Lower leg skin (tissue), 4 donors: Measurements from ENCODE around the gene TNS3. TPM values are rescaled to one million over a fixed set of nuclear protein-coding genes. Genes with fewer than 3 reads are reported as not detected.

Experiments used
- DNase-seq, 2 donors: peaks; one replicate each; pipeline ENCODE4 v3.0.0-alpha.2; 2019; ENCODE audit warnings: low spot score in 2 of 2
- H3K4me3 ChIP-seq: fragments of 200-600 bp; sonication (generic); 2 replicates; pipeline ENCODE4 v1.5.1; 2017; ENCODE audit warnings: mild to moderate bottlenecking, low read depth; ENCODE audit not compliant: poor library complexity, severe bottlenecking
- POLR2A ChIP-seq, 2 donors: fragments of 450-650 bp; IDR thresholded peaks; one replicate each; pipeline ENCODE4 v1.6.1; 2016 to 2017; ENCODE audit warnings: antibody characterized with exemption in 2 of 2, mild to moderate bottlenecking in 1 of 2, moderate library complexity in 1 of 2
- WGBS, 2 donors: methylation state at CpG; one replicate each; pipeline ENCODE4 v1.1.5; 2018; 5-methylcytosine and 5-hydroxymethylcytosine counted together
- intact Hi-C: fragments of 100-400 bp; cut with DNase I; formaldehyde crosslinking; loops from one replicate; pipeline ENCODE4 v1.15.0; 2023; ENCODE audit warnings: low total_unique reads
- total RNA-seq, 4 donors: library from RNA; depleted of rRNA; stranded (reverse); fragments of >200 nt; gene quantifications; one replicate each; pipeline ENCODE4 v1.1.0, GENCODE V29; 2016
- TF ChIP-seq, protein P1 (sequence below), 3 donors: fragments of 450-650 bp; IDR thresholded peaks; one replicate each; pipeline ENCODE4 v1.5.1; 2016; ENCODE audit warnings: antibody characterized with exemption in 3 of 3, mild to moderate bottlenecking in 3 of 3, moderate library complexity in 2 of 3

TNS3 gene
- total RNA-seq, 4 donors from 2014 or later: 19.5 to 33.9 (median 25.5) TPM

DNA sequence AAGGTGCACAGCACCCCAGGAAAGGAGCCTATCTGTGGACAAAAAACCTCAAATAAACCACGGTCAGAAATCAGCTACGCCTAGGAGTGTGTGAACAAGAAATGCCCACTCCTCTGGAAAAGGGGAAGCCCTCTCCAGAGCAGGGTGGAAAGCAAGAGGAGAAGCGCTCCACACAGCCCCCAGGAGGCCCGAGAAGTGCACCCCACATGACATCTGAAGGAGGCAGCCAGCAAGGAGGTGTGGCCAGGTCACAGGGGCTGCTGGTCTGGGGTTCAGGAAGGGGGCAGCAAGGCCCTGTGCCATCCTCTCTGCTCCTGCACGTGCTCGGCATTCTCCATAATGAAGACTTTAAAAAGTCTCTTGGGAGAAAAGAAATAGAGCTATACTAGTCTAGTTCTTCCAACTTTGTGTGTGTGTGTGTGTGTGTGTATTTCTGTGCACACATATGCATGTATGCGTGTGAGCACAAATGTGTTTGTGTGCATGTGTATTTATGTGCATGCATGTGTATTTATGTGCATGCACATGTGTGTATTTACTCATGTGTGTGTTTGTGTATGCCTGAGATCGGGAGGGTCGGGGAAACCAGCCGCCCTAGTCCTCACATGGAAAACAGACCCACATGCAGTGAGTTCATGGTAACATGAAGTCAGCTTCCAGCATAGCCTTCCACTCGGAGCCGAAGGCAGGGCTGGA, 76.5 kb downstream of the TNS3 start:
- WGBS, 2 donors: 80 to 82% methylated on average over 12 of the region's 12 CpGs
- TF ChIP-seq, protein P1, sequence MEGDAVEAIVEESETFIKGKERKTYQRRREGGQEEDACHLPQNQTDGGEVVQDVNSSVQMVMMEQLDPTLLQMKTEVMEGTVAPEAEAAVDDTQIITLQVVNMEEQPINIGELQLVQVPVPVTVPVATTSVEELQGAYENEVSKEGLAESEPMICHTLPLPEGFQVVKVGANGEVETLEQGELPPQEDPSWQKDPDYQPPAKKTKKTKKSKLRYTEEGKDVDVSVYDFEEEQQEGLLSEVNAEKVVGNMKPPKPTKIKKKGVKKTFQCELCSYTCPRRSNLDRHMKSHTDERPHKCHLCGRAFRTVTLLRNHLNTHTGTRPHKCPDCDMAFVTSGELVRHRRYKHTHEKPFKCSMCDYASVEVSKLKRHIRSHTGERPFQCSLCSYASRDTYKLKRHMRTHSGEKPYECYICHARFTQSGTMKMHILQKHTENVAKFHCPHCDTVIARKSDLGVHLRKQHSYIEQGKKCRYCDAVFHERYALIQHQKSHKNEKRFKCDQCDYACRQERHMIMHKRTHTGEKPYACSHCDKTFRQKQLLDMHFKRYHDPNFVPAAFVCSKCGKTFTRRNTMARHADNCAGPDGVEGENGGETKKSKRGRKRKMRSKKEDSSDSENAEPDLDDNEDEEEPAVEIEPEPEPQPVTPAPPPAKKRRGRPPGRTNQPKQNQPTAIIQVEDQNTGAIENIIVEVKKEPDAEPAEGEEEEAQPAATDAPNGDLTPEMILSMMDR (IDR thresholded peaks at IDR 0.05): no peak
- TF ChIP-seq POLR2A (IDR thresholded peaks at IDR 0.05): no peak
- intact Hi-C loops: no loop called here
- H3K4me3 ChIP-seq: no peak overlapping the region
- no peak for DNase-seq

DNA sequence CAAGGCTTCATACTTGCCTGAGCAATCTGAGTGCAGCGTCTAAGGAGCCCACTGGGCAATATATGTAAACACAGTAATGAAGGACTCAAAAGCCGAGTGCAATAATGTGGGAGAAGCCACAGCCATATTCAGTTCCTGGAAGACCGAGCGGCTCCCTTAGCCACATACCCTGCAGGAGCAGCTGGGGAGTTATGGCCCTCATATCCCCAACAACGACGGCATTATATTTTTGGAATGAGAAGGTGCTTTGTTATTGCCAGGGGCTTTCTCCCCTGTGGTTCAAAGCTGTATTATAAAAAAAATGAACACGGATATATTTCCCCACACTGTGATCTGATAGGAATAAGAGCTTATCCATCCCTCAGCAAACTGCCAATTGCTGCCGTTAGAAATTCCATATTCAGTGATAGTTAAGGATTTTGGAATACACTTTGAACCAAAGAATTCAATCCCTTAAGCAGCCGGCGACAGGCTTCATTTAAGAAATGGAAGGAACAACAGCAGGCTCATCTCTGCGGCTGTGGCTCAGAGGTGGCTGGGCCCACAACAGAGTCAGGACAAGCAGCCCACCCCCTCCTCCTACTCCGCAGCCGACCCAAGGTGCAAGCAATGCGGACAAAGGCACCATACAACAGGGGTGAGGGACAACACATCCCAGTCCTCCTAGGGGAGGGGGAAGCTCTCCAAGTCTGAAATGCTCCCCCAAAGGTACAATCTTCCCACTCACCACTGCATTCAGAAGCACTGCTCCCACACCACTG, 77.2 kb downstream of the TNS3 start:
- DNase-seq: no peak
- WGBS, 2 donors: 83 to 88% methylated on average over 14 of the region's 14 CpGs
- TF ChIP-seq POLR2A (IDR thresholded peaks at IDR 0.05): no peak
- TF ChIP-seq, protein P1 (IDR thresholded peaks at IDR 0.05): no peak
- intact Hi-C loops: no loop called here
- H3K4me3 ChIP-seq: no peak overlapping the region

DNA sequence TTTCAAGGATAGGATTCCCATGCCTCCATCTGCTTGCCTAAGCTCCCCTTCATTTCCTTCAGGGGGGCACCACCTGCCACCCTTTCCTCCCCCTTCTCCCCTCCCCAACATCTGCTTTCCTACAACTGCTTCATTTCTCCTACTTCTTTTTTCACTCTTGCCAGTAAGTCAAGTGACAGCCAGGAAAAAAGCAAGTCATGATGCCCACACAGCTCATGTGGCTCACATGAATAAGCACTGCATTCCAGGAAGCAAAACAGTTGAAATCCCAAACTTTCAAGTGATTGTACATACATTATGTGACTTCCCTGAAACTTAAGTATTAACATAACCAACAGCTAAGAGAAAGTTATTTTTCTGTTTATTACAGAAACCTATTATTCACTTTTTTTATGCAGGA, 78.6 kb downstream of the TNS3 start:
- intact Hi-C loops: no loop called here
- TF ChIP-seq, protein P1 (IDR thresholded peaks at IDR 0.05): no peak
- no peak for TF ChIP-seq POLR2A (IDR thresholded peaks at IDR 0.05)
- H3K4me3 ChIP-seq: no peak overlapping the region
- DNase-seq: no peak

DNA sequence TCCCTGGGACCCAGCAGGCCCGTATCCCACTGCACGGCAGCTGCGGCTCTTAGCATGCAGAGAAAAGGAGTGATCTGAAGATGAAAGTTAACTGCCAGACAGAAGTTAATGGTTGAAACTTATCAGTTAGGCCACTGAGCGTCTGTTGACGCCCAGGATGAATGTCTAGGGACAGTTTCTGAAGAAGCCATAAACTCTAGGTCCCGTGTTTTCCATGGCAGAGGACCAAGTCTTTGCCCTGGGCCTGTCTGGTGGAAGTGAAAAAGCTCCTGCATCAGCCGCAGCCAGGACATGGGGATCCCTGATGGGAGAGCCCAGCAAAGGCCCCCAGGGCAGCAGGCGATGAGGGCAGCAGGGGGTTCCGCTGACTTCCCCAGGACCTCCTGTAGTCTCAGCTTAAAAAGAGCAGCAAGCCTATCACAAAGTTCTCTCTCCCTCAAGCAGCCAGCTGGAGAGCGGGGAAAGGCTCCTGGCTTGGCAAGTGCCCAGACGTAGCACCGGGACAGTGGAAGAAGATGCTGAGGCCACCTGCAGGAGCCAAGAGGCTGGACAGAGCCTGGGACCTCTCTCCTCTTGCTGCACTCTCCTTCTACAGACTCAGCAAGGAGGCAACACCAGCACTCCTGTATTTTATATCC, 79.6 kb downstream of the TNS3 start:
- no peak overlapping the region for H3K4me3 ChIP-seq
- no peak for TF ChIP-seq POLR2A (IDR thresholded peaks at IDR 0.05)
- TF ChIP-seq, protein P1 (IDR thresholded peaks at IDR 0.05): no peak
- DNase-seq: no peak
- WGBS, 2 donors: 84 to 86% methylated on average over 12 of the region's 12 CpGs
- intact Hi-C loops: no loop called here

DNA sequence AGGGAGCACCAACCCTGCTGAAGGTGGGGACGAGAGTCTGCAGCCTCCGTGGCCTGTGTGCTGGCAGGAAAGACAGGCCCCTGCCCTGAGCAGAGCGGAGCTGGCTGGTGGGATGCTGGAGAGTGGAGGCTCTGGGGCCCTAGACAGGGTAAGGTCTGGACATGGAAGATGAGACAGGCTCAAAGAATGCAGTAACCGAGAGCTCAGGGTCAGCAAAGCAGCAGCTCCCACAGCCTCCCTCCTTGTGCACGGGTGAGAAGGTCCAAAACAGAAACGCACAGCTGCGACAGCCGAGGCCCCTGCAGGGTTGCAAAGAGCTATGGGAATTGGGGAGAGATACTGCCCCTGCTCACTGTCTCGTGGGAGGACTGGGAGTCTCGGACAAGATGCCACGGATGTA, 80.5 kb downstream of the TNS3 start:
- intact Hi-C loops: no loop called here
- no peak for DNase-seq
- 80% methylated on average over 11 of the region's 11 CpGs for WGBS, 2 donors
- H3K4me3 ChIP-seq: no peak overlapping the region
- TF ChIP-seq, protein P1 (IDR thresholded peaks at IDR 0.05): no peak
- no peak for TF ChIP-seq POLR2A (IDR thresholded peaks at IDR 0.05)
